SH-SY5Y (cell line): ENCODE results near the gene FLNA.

Experiments used
- GATA2 ChIP-seq: IDR thresholded peaks from 2 replicates; pipeline ENCODE4 v1.6.1; 2011; ENCODE audit warnings: mild to moderate bottlenecking, low read depth, low read length
- GATA3 ChIP-seq: IDR thresholded peaks from 2 replicates; pipeline ENCODE4 v1.6.1; 2011; ENCODE audit warnings: low read depth, mild to moderate bottlenecking, low read length, moderate library complexity

DNA sequence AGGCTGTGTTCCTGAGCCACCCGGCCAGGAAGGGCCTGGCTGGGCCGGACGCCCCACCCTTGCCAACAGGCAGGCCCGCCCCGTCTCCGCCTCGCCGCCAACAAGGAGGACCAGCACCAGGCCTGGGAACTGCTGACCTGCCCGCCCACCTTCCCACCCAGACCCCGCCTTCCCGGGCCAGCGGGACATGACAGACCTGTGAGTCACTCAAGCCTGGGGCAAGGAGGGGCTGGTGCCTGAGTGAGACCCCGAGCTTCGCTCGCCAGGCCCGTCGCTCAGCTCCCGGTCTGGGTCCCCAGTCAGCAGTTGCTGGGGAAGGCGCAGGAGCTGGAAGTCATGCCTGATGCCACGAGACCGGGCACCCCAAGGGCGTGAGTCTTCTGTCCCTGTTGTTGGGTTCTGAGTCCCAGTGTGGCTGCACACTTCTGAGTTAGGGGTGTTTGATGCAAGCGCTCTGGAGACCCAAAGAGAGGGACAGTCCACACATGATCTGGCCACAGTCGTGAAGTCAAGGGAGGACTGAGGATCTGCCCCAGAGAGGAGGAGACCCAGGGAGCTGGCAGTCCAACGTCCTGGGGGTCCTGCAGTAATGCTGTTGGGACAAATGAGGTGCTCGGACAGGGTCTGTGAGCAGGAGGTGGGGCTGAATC is 34.9 kb upstream of the FLNA start, which contains the start of gene DNASE1L1:
- TF ChIP-seq GATA3 = no peak
- no peak for TF ChIP-seq GATA2
